SK-N-MC (cell line): ENCODE data around the gene ANXA2.

Source experiments
- DNase-seq: peaks from one replicate; pipeline ENCODE4 v3.0.0-alpha.2; 2011; ENCODE audit warnings: low read depth, low spot score
- H3K27ac ChIP-seq: fragments of 200-600 bp; sonication (generic); 2 replicates; pipeline ENCODE4 v1.5.1; 2016; ENCODE audit warnings: mixed run types
- H3K36me3 ChIP-seq: fragments of 200-600 bp; sonication (generic); 2 replicates; pipeline ENCODE4 v1.6.1; 2017; ENCODE audit warnings: antibody characterized with exemption, low read length, mixed read lengths; ENCODE audit not compliant: insufficient read depth
- H3K4me3 ChIP-seq: fragments of 200-600 bp; sonication (generic); 2 replicates; pipeline ENCODE4 v1.5.1; 2016
- H3K9ac ChIP-seq: fragments of 200-600 bp; sonication (generic); 2 replicates; pipeline ENCODE4 v1.8.0; 2017; ENCODE audit warnings: mixed run types, mixed read lengths; ENCODE audit not compliant: insufficient read length
- H3K9me3 ChIP-seq: fragments of 200-600 bp; sonication (generic); 2 replicates; pipeline ENCODE4 v1.6.1; 2017; ENCODE audit warnings: low read depth, mild to moderate bottlenecking, antibody characterized with exemption, low read length, moderate library complexity, mixed read lengths
- EZH2 ChIP-seq: fragments of 200-600 bp; sonication (generic); IDR thresholded peaks from one replicate; pipeline ENCODE4 v1.6.1; 2017; ENCODE audit warnings: antibody characterized with exemption
- FOXP2 ChIP-seq: optimal IDR thresholded peaks from 2 replicates; pipeline ENCODE3; 2011; ENCODE audit warnings: mild to moderate bottlenecking, moderate library complexity; ENCODE audit not compliant: insufficient read depth; ENCODE audit errors: extremely low read length, control extremely low read depth
- POLR2AphosphoS5 ChIP-seq: IDR thresholded peaks from 2 replicates; pipeline ENCODE4 v1.6.1; 2012; ENCODE audit warnings: mild to moderate bottlenecking, low read depth, low read length, borderline replicate concordance

The ANXA2 gene

DNA sequence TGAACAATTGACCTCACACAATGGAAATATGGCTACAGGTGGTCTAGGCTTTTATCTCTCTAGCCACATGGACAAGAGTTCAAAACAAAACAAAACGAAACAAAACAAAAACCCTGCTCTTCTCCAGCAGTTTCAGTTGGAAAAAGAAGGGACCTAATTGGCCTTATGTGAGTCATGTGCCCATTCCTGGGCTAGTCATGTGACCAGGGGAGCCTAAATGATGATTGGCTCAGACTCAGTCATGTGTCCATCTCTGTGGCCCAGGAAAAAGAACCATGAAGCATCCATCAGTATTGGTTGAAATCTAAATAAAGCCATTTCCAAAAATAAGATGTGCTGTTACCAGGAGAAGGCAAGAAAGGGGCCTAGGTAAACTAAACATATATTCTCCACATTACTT is 96.8 kb downstream of the ANXA2 start:
- H3K27ac ChIP-seq: peak overlapping the region; percentile 98
- no peak overlapping the region for H3K4me3 ChIP-seq
- no peaks in the 10 kb centered on the region for H3K9me3 ChIP-seq
- no peak overlapping the region for H3K9ac ChIP-seq
- DNase-seq: no peak
- H3K36me3 ChIP-seq: no peaks in the 10 kb centered on the region
- no peak for TF ChIP-seq POLR2AphosphoS5
- no peak for TF ChIP-seq FOXP2
- no peak for TF ChIP-seq EZH2

DNA sequence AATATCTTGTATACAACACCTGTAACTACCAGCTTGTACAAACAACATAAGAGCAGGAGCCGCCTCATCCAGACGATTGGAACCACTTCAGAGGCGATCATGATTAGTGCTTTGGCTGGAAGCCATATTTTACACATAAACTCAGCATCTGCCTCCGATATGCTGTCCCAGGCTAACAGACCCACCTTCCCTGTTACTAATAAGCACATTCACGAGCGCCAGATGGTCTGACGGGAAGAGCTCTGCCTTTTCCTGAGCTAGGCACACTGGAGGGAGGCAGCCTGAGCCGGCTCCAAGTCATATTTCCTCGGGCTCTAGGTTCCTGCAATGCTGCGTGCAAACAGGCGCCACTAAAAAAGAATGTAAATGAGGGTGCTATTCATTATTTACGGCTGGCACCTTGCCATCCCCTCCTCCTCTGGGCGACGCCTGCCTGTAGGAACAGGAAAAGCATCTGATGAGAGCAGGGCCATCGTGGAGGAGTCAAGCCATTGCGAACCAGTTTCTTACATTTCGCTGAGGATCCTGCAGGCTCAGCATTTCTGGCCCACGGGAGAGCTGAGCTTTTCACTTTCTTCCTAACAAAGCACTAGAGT is 98.2 kb downstream of the ANXA2 start:
- Histone ChIP-seq H3K9ac (peak overlapping the region; percentile 82), H3K27ac (peak overlapping the region; percentile 98), H3K36me3 (no peaks in the 10 kb centered on the region), H3K4me3 (peak overlapping the region; percentile 64), H3K9me3 (no peaks in the 10 kb centered on the region)
- peak; percentile 95 for DNase-seq
- peak; percentile 71 for TF ChIP-seq FOXP2
- TF ChIP-seq EZH2: no peak
- TF ChIP-seq POLR2AphosphoS5: peak; percentile 69
